Measurements from ENCODE around the gene ZNF330. TPM values are rescaled to one million over a fixed set of nuclear protein-coding genes. Genes with fewer than 3 reads are reported as not detected.

ZNF330 gene
- total RNA-seq, 1 donor from 2014 or later = 23.5 TPM

GRCh38 chr4:141244419-141244818 lies 23.7 kb downstream of the ZNF330 start:
- Mint-ChIP-seq H3K27ac (ENCODE audit: unreplicated experiment) (no peak overlapping the region), H3K9me3 (ENCODE audit: unreplicated experiment) (no peaks in the 10 kb centered on the region), H3K4me3 (ENCODE audit: unreplicated experiment) (no peak overlapping the region), H3K36me3 (ENCODE audit: unreplicated experiment) (no peaks in the 10 kb centered on the region), H3K27me3 (ENCODE audit: unreplicated experiment) (peaks cover 2% of the 10 kb centered on the region), H3K4me1 (ENCODE audit: low read depth, unreplicated experiment) (no peaks in the 10 kb centered on the region)
- no peak for DNase-seq
- no peak for TF ChIP-seq CTCF (IDR thresholded peaks at IDR 0.05; ENCODE audit: partially characterized antibody, unreplicated experiment)

DNA sequence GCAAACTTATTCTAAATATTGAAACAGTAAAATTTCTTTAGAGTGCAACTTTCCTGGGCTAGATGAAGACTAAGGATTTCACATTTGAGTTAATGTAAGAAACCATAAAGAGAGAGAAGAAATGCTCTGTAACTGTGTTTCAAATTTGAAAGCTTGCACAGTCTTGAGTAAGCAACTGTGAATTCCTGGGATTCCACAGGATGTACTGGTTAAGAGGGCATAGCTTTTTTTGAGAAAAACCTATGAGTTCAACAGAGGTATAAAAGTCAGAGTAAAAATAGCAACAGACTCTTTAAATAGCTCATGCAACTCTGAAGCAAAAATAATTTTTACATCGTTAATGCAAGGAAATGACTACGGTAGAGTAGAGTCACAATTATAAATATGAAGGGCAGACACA lies 25.5 kb downstream of the ZNF330 start:
- TF ChIP-seq CTCF (IDR thresholded peaks at IDR 0.05; ENCODE audit: partially characterized antibody, unreplicated experiment) = no peak
- no peak overlapping the region for H3K27ac Mint-ChIP-seq (ENCODE audit: unreplicated experiment)
- no peak for DNase-seq
- H3K27me3 Mint-ChIP-seq (ENCODE audit: unreplicated experiment) = no peaks in the 10 kb centered on the region
- no peaks in the 10 kb centered on the region for H3K9me3 Mint-ChIP-seq (ENCODE audit: unreplicated experiment)
- no peaks in the 10 kb centered on the region for H3K36me3 Mint-ChIP-seq (ENCODE audit: unreplicated experiment)
- H3K4me1 Mint-ChIP-seq (ENCODE audit: low read depth, unreplicated experiment) = no peaks in the 10 kb centered on the region
- H3K4me3 Mint-ChIP-seq (ENCODE audit: unreplicated experiment) = no peak overlapping the region

DNA sequence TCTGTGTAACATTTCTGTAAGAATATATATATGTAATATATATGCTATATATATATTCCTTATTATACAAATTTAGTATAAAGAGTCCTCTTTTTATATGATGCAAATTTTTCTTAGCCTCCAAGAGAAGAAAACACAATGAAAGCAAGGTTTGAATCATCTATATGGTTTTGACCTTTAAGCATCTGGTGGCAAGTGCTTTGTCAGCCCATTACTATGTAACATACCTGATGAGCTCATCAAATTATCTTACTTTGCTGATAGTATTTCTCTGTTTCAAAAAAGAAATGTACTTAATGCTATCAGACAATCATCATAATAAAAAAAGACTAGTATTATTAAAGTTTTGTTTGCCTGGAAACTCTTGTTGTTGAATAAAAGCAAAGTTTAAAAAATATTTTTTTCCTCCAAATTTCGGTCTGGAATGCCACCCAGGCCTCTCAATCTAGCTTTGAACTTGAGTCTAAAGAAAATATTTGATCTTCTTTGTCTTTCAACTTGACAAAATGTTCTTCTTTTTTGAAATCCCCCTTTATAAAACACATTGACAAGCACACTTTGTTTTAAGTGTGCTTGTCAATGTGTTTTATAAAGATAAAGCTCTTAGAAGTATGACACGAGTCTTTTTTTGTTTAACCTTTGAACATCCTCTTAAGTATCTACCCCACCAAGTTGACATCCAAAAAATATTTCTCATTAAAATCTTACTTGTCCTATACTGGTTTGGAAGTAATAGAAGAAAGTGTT lies 26.2 kb downstream of the ZNF330 start:
- no peak overlapping the region for H3K27ac Mint-ChIP-seq (ENCODE audit: unreplicated experiment)
- no peaks in the 10 kb centered on the region for H3K36me3 Mint-ChIP-seq (ENCODE audit: unreplicated experiment)
- DNase-seq = no peak

DNA sequence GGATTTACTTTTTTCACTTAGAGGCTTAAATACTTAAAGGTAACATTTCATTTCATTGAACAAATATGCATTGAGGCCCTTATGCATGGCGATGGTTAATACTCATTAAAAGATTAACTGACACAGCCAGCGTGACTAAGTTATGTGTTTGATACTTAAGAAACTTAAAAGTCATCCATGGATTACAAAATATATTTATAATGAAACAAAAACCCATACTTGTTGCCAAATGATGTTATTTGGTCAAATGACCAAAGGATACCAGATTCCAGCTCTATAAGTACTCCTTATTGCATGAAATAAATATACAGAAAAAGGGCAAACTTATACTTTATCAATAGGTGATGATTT lies 26.7 kb downstream of the ZNF330 start:
- H3K4me1 Mint-ChIP-seq (ENCODE audit: low read depth, unreplicated experiment) = no peaks in the 10 kb centered on the region
- TF ChIP-seq CTCF (IDR thresholded peaks at IDR 0.05; ENCODE audit: partially characterized antibody, unreplicated experiment) = no peak

More for the DNA sequence above, 26.2 kb downstream of the ZNF330 start:
- no peaks in the 10 kb centered on the region for H3K27me3 Mint-ChIP-seq (ENCODE audit: unreplicated experiment)
- no peaks in the 10 kb centered on the region for H3K9me3 Mint-ChIP-seq (ENCODE audit: unreplicated experiment)
- H3K4me1 Mint-ChIP-seq (ENCODE audit: low read depth, unreplicated experiment) = no peaks in the 10 kb centered on the region
- no peak overlapping the region for H3K4me3 Mint-ChIP-seq (ENCODE audit: unreplicated experiment)
- no peak for TF ChIP-seq CTCF (IDR thresholded peaks at IDR 0.05; ENCODE audit: partially characterized antibody, unreplicated experiment)

DNA sequence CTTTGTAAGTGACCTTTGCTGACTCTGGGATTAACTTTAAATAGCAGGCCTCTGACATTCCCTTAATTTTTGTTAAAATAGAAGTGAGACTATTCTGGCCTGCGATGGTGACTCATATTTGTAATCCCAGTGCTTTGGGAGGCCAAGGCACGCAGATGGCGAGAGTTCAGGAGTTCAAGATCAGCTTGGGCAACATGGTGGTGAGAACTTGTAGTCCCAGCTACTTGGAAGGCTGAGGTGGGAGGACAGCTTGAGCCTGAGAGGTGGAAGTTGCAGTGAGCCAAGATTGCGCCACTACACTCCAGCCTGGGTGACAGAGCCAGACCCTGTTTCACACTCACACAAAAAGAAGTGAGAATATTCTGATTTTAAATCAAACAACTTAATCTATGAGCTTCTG lies 27.3 kb downstream of the ZNF330 start:
- Mint-ChIP-seq H3K36me3 (ENCODE audit: unreplicated experiment) (no peaks in the 10 kb centered on the region), H3K27me3 (ENCODE audit: unreplicated experiment) (no peaks in the 10 kb centered on the region), H3K27ac (ENCODE audit: unreplicated experiment) (no peak overlapping the region), H3K4me1 (ENCODE audit: low read depth, unreplicated experiment) (no peaks in the 10 kb centered on the region), H3K4me3 (ENCODE audit: unreplicated experiment) (no peak overlapping the region), H3K9me3 (ENCODE audit: unreplicated experiment) (no peaks in the 10 kb centered on the region)
- no peak for TF ChIP-seq CTCF (IDR thresholded peaks at IDR 0.05; ENCODE audit: partially characterized antibody, unreplicated experiment)
- no peak for DNase-seq

More for the DNA sequence above, 26.7 kb downstream of the ZNF330 start:
- H3K27me3 Mint-ChIP-seq (ENCODE audit: unreplicated experiment) = no peaks in the 10 kb centered on the region
- H3K9me3 Mint-ChIP-seq (ENCODE audit: unreplicated experiment) = no peaks in the 10 kb centered on the region
- no peak overlapping the region for H3K4me3 Mint-ChIP-seq (ENCODE audit: unreplicated experiment)
- no peaks in the 10 kb centered on the region for H3K36me3 Mint-ChIP-seq (ENCODE audit: unreplicated experiment)
- no peak for DNase-seq
- H3K27ac Mint-ChIP-seq (ENCODE audit: unreplicated experiment) = no peak overlapping the region
